H9 (cell line): Measurements from ENCODE around the gene FOXF1. TPM values are rescaled to one million over a fixed set of nuclear protein-coding genes. Genes with fewer than 3 reads are reported as not detected.

Experiments used
- DNase-seq: peaks from one replicate; pipeline ENCODE4 v3.0.0-alpha.2; 2017
- H2AFZ ChIP-seq: one replicate; pipeline ENCODE4 v1.6.1; 2013; ENCODE audit warnings: mild to moderate bottlenecking, low read length, control low read depth, moderate library complexity
- H2AK5ac ChIP-seq: 2 replicates; pipeline ENCODE4 v1.6.1; 2013; ENCODE audit warnings: low read length, control low read depth, mixed read lengths; ENCODE audit not compliant: insufficient read length
- H2BK120ac ChIP-seq: one replicate; pipeline ENCODE4 v1.6.1; 2013; ENCODE audit warnings: low read depth, mild to moderate bottlenecking, low read length, control low read depth, inconsistent platforms; ENCODE audit not compliant: poor library complexity, severe bottlenecking
- H2BK12ac ChIP-seq: 2 replicates; pipeline ENCODE4 v1.6.1; 2013; ENCODE audit warnings: low read length, control low read depth, mixed read lengths, low read depth; ENCODE audit not compliant: insufficient read length
- H2BK15ac ChIP-seq: 2 replicates; pipeline ENCODE4 v1.6.1; 2013; ENCODE audit warnings: low read depth, low read length, control low read depth
- H2BK20ac ChIP-seq: one replicate; pipeline ENCODE4 v1.6.1; 2013; ENCODE audit warnings: low read depth, mild to moderate bottlenecking, low read length, control low read depth, inconsistent platforms; ENCODE audit not compliant: poor library complexity, severe bottlenecking
- H2BK5ac ChIP-seq: 2 replicates; pipeline ENCODE4 v1.6.1; 2013; ENCODE audit warnings: low read length, control low read depth, mixed read lengths; ENCODE audit not compliant: insufficient read length
- H3K14ac ChIP-seq: 2 replicates; pipeline ENCODE4 v1.6.1; 2013; ENCODE audit warnings: low read length, control low read depth; ENCODE audit not compliant: insufficient read depth
- H3K18ac ChIP-seq: 2 replicates; pipeline ENCODE4 v1.6.1; 2013; ENCODE audit warnings: low read depth, mild to moderate bottlenecking, mixed read lengths, low read length, control low read depth; ENCODE audit not compliant: insufficient read length
- H3K23ac ChIP-seq: 2 replicates; pipeline ENCODE4 v1.6.1; 2013; ENCODE audit warnings: low read length, control low read depth, mixed read lengths, low read depth; ENCODE audit not compliant: insufficient read length
- H3K23me2 ChIP-seq: 2 replicates; pipeline ENCODE4 v1.6.1; 2013; ENCODE audit warnings: low read depth, mild to moderate bottlenecking, mixed read lengths, low read length, control low read depth; ENCODE audit not compliant: insufficient read length, poor library complexity, severe bottlenecking
- H3K27ac ChIP-seq: 2 replicates; pipeline ENCODE4 v1.5.1; 2013; ENCODE audit warnings: low read length, control low read depth, mixed read lengths, low read depth; ENCODE audit not compliant: insufficient read length
- H3K27me3 ChIP-seq: 2 replicates; pipeline ENCODE4 v1.6.1; 2013; ENCODE audit warnings: low read length, control low read depth, inconsistent platforms; ENCODE audit not compliant: insufficient read depth
- H3K4ac ChIP-seq: 2 replicates; pipeline ENCODE4 v1.6.1; 2013; ENCODE audit warnings: low read depth, mild to moderate bottlenecking, control low read depth, inconsistent platforms, low read length, moderate library complexity
- H3K4me1 ChIP-seq: 2 replicates; pipeline ENCODE4 v1.6.1; 2013; ENCODE audit warnings: low read length, control low read depth, inconsistent platforms; ENCODE audit not compliant: insufficient read depth
- H3K4me2 ChIP-seq: 2 replicates; pipeline ENCODE4 v1.6.1; 2013; ENCODE audit warnings: low read length, control low read depth, mixed read lengths; ENCODE audit not compliant: insufficient read length, insufficient read depth
- H3K56ac ChIP-seq: 2 replicates; pipeline ENCODE4 v1.6.1; 2013; ENCODE audit warnings: low read depth, mild to moderate bottlenecking, mixed read lengths, low read length, control low read depth; ENCODE audit not compliant: insufficient read length
- H3K79me1 ChIP-seq: 2 replicates; pipeline ENCODE4 v1.6.1; 2013; ENCODE audit warnings: low read depth, mild to moderate bottlenecking, moderate library complexity, low read length, control low read depth, inconsistent platforms; ENCODE audit not compliant: insufficient read depth, poor library complexity, severe bottlenecking
- H3K79me2 ChIP-seq: 2 replicates; pipeline ENCODE4 v1.6.1; 2013; ENCODE audit warnings: low read length, control low read depth, inconsistent platforms; ENCODE audit not compliant: insufficient read depth
- H3K9ac ChIP-seq: 2 replicates; pipeline ENCODE4 v1.6.1; 2013; ENCODE audit warnings: low read length, control low read depth, mixed read lengths; ENCODE audit not compliant: insufficient read length; ENCODE audit errors: extremely low read depth
- H3K9me3 ChIP-seq: one replicate; pipeline ENCODE4 v1.6.1; 2013; ENCODE audit warnings: low read depth, low read length, inconsistent platforms; ENCODE audit not compliant: control insufficient read depth
- H3T11ph ChIP-seq: one replicate; pipeline ENCODE4 v1.6.1; 2013; ENCODE audit warnings: mild to moderate bottlenecking, low read length, control low read depth, inconsistent platforms
- H4K20me1 ChIP-seq: one replicate; pipeline ENCODE4 v1.6.1; 2013; ENCODE audit not compliant: control insufficient read depth, insufficient read length, insufficient read depth
- H4K5ac ChIP-seq: 2 replicates; pipeline ENCODE4 v1.6.1; 2013; ENCODE audit warnings: low read depth, mild to moderate bottlenecking, mixed read lengths, low read length, control low read depth; ENCODE audit not compliant: insufficient read length
- H4K8ac ChIP-seq: replicated peaks from 2 replicates; pipeline ENCODE4 v1.6.1; 2013; ENCODE audit warnings: low read length, control low read depth, mixed read lengths, low read depth; ENCODE audit not compliant: insufficient read length
- H4K91ac ChIP-seq: 2 replicates; pipeline ENCODE4 v1.6.1; 2013; ENCODE audit warnings: low read depth, mild to moderate bottlenecking, moderate library complexity, mixed read lengths, low read length, control low read depth; ENCODE audit not compliant: insufficient read length
- H3K27ac Mint-ChIP-seq, 3 experiments: 2 replicates in 2 of 3; 3 replicates in 1 of 3; pipeline ENCODE4 v1.8.0; 2020 to 2021; ENCODE audit warnings: mixed read lengths in 3 of 3, mild to moderate bottlenecking in 1 of 3, moderate library complexity in 1 of 3
- H3K27me3 Mint-ChIP-seq: 2 replicates; pipeline ENCODE4 v1.8.0; 2021; ENCODE audit warnings: low read depth, mild to moderate bottlenecking, moderate library complexity, mixed read lengths
- H3K36me3 Mint-ChIP-seq, 3 experiments: 2 replicates in 2 of 3; 3 replicates in 1 of 3; pipeline ENCODE4 v1.8.0; 2020 to 2021; ENCODE audit warnings: low read depth in 3 of 3, mixed read lengths in 3 of 3; ENCODE audit not compliant: insufficient read depth in 1 of 3
- H3K4me1 Mint-ChIP-seq, 2 experiments: 2 replicates each; pipeline ENCODE4 v1.8.0; 2020; ENCODE audit warnings: mixed read lengths in 2 of 2
- H3K4me3 Mint-ChIP-seq, 2 experiments: 2 replicates in 1 of 2; 3 replicates in 1 of 2; pipeline ENCODE4 v1.8.0; 2020 to 2021; ENCODE audit warnings: mild to moderate bottlenecking in 2 of 2, mixed read lengths in 2 of 2, moderate library complexity in 1 of 2
- H3K9me3 Mint-ChIP-seq, 2 experiments: 2 replicates in 1 of 2; 3 replicates in 1 of 2; pipeline ENCODE4 v1.8.0; 2020; ENCODE audit warnings: mild to moderate bottlenecking in 2 of 2, mixed read lengths in 2 of 2, moderate library complexity in 1 of 2
- CTCF ChIP-seq: fragments of 200-600 bp; sonication (generic); conservative IDR thresholded peaks from 3 replicates; pipeline ENCODE4 v1.8.0; 2021; ENCODE audit warnings: antibody characterized with exemption, mild to moderate bottlenecking
- WGBS: extraction: QIAGEN DNeasy Blood & Tissue Kit; methylation state at CpG from one replicate; pipeline ENCODE4 v1.1.7; 2013; ENCODE audit warnings: missing lambda C conversion rate, low lambda C conversion rate, mixed read lengths; ENCODE audit not compliant: insufficient read length; ENCODE audit errors: extremely low coverage; 5-methylcytosine and 5-hydroxymethylcytosine counted together
- total RNA-seq: library from RNA; stranded (reverse); gene quantifications from 2 replicates; pipeline ENCODE4 v1.2.1, GENCODE V29; 2021

The FOXF1 gene
- total RNA-seq, 1 experiment from 2014 or later = not detected

GRCh38 chr16:86525696-86526095 lies 15.4 kb downstream of the FOXF1 start:
- H3K27me3 ChIP-seq = no peaks in the 10 kb centered on the region
- WGBS = no CpG with 5 or more reads among the region's 12 CpGs

More at GRCh38 chr16:86525696-86526095, 15.4 kb downstream of the FOXF1 start:
- H2BK15ac ChIP-seq = no peak overlapping the region
- no peaks in the 10 kb centered on the region for H3K79me1 ChIP-seq
- H3K9ac ChIP-seq = no peak overlapping the region
- H3K79me2 ChIP-seq = no peaks in the 10 kb centered on the region
- H4K91ac ChIP-seq = no peak overlapping the region
- no peak overlapping the region for H3K56ac ChIP-seq
- peaks cover 0 to 5% (median 0%) of the 10 kb centered on the region in 3 experiments; a peak in 1 of 7 replicates for H3K36me3 Mint-ChIP-seq
- H3K27ac Mint-ChIP-seq = no peak overlapping the region
- no peaks in the 10 kb centered on the region for H3K9me3 ChIP-seq
- H3K4me1 Mint-ChIP-seq = peaks cover 2 to 12% of the 10 kb centered on the region in 2 experiments; a peak in 3 of 4 replicates
- H3T11ph ChIP-seq = no peak overlapping the region
- no peak for DNase-seq
- no peak overlapping the region for H2BK120ac ChIP-seq
- no peaks in the 10 kb centered on the region for H3K4me1 ChIP-seq
- no peak overlapping the region for H3K4ac ChIP-seq
- no peak overlapping the region for H4K5ac ChIP-seq
- peaks cover 0 to 5% of the 10 kb centered on the region in 2 experiments; a peak in 2 of 5 replicates for H3K9me3 Mint-ChIP-seq
- H4K8ac ChIP-seq = no peak overlapping the region
- no peak overlapping the region for H2AFZ ChIP-seq
- H3K18ac ChIP-seq = no peak overlapping the region
- no peak overlapping the region for H3K27ac ChIP-seq
- no peaks in the 10 kb centered on the region for H4K20me1 ChIP-seq
- no peak overlapping the region for H2BK12ac ChIP-seq
- H2BK5ac ChIP-seq = no peak overlapping the region
- H3K23ac ChIP-seq = no peak overlapping the region
- H3K14ac ChIP-seq = no peak overlapping the region
- no peaks in the 10 kb centered on the region for H3K23me2 ChIP-seq
- H3K4me3 Mint-ChIP-seq = no peak overlapping the region
- H3K27me3 Mint-ChIP-seq = peaks cover 33% of the 10 kb centered on the region
- no peak overlapping the region for H2BK20ac ChIP-seq
- no peak overlapping the region for H2AK5ac ChIP-seq
- no peak overlapping the region for H3K4me2 ChIP-seq
- TF ChIP-seq CTCF = no peak
